A204.1 (cell line): Measurements from ENCODE around the gene GATA6.

Source experiments
- FAIRE-seq: peaks from 2 replicates; lab custom pipeline; 2012; peaks lifted over from hg19 to GRCh38; lab: Jason Lieb, UNC

GATA6 gene

GRCh38 chr18:22169011-22169888 is at the start of gene GATA6:
Gene GATA6 (plus strand): TSS chr18:22169589. CDS start chr18:22171145, 1,556 bp downstream.
- no peak for FAIRE-seq

- FAIRE-seq = no peak
Observed at GRCh38 chr18:22124970-22125369, 44.4 kb upstream of the GATA6 start.

DNA sequence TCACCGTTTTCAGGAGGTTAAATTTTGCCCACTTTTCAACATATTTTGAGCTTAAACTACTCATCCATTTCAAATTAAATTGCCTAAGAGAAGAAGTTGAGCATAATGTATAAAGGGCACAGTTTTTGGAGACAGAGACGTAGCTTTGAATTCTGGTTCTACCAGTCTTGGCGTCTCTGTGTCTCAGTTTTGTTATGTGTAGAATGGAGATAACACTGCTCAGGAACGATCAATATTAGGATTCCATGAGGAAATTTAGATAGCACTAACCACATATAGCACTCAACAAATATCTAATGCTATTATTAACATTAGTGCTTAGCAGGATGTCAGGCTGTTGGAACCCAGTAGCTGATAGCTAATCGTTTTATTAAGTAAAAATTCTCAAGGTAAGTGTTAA is 40.4 kb upstream of the GATA6 start:
- FAIRE-seq = no peak

DNA sequence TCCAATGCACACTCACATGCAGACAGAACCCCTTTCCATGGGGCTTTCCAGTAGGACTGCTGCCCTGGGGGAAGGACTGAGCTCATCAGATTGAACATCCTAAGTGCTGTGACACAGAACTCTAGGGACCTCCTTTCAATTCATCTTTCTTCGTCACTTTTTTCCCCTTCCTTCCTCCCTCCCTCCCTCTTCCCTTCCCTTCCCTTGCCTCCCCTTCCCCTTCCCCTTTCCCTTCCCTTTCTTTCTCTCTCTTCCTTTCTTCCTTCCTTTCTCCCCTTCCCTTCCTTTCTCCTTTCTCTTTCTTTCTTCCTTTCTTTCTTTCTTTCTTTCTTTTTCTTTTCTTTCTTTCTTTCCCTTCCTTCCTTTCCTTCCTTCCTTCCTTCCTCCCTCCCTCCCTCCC is 39.6 kb upstream of the GATA6 start:
- no peak for FAIRE-seq

DNA sequence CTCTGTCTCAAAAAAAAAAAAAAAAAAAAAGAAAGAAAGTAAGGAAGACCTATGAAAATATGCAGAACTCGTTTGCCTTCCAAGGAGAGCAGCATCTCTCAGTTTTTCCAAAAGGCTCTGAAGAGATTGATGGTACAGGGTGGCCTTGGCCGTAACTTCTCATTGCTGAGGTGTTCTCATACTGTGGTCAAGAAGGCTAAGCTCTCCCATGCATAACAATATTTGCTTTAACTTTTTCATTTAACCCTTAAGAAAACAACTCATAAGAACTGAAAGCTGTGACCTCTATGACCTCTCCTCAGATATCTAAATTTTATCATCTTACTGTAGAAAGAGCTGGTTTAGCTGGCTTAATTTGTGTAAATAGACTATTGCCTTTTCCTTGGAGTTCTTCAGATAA is 37.1 kb upstream of the GATA6 start:
- FAIRE-seq = no peak

- FAIRE-seq = no peak
Observed at GRCh38 chr18:22132763-22133162, 36.6 kb upstream of the GATA6 start.

DNA sequence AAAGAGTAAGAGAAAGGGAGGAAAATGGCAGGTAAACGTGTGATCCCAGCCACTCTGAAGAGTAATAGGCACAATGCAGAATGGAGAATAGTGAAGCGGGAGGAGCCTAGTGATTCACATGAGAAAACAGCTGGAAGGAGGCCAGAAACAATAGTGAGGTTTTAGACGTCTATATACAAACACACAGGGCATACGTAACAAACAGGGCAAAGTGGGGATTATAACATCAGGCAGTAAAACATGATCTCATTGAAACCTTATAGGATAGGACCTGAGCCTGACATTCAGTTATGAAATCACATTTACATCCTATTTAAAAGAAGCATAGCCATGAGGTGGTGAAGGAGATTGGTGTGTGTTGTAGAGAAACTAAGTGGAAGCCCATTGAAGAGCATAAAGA is 33.0 kb upstream of the GATA6 start:
- no peak for FAIRE-seq

GRCh38 chr18:22141211-22141610 is 28.2 kb upstream of the GATA6 start:
- FAIRE-seq = no peak

GRCh38 chr18:22143347-22144340 is 25.7 kb upstream of the GATA6 start:
- FAIRE-seq = no peak

DNA sequence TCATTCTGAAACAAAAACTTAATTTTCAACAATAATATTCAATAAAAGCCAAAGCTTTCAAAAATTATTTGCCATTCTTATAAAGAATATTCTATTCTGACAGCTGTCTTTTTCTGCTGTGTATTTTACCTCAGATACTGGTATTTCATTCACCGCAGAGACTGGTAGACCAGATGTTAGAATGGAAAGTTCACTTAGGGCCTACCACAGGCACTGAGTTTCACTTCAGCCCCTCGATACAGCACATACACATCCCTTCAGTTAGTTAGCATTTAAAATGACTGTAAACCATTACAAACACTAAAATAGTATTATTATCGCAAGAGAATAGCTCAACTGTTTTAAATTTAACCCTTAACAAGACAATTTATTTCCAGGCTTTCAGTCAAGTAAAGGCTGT is 24.2 kb upstream of the GATA6 start:
- no peak for FAIRE-seq

- no peak for FAIRE-seq
Observed at GRCh38 chr18:22149710-22150109, 19.7 kb upstream of the GATA6 start.

GRCh38 chr18:22152093-22152492 is 17.3 kb upstream of the GATA6 start:
- no peak for FAIRE-seq

DNA sequence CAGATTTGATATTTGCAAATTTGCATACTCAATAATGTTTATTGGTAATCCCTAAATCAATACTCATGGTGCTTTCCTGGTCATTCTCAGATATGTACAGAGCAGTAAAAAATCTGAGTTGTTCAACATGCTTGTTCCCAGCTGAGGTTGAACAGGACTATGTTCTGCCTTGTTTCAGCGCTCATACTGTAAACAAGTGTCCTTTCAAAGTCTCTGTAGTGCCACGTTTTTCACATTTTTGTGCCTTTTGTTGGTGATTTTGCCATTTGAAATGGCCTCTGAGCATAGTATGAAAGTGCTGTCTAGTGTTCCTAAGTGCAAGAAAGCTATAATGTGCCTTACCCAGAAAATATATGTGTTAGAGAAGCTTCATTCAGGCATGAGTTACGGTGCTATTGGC is 16.0 kb upstream of the GATA6 start:
- no peak for FAIRE-seq

GRCh38 chr18:22155584-22155983 is 13.8 kb upstream of the GATA6 start:
- no peak for FAIRE-seq

GRCh38 chr18:22159014-22159413 is 10.4 kb upstream of the GATA6 start:
- no peak for FAIRE-seq

DNA sequence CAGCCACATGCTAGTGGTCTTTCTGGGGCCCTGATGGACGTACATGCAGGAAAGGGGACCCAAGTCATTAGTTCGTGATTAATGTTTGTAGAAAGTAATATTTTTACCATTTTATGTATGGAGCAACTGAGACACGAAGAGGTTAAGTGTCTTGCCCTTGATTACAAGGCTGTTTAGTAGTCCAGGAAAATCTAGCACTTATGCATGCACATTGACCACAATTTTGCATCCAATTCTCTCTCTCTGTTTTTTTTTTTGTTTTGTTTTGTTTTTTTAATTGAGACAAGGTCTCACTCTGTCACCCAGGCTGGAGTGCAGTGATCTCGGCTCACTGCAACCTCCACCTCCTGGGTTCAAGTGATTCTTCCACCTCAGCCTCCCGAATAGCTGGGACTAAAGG is 8.3 kb upstream of the GATA6 start:
- no peak for FAIRE-seq

DNA sequence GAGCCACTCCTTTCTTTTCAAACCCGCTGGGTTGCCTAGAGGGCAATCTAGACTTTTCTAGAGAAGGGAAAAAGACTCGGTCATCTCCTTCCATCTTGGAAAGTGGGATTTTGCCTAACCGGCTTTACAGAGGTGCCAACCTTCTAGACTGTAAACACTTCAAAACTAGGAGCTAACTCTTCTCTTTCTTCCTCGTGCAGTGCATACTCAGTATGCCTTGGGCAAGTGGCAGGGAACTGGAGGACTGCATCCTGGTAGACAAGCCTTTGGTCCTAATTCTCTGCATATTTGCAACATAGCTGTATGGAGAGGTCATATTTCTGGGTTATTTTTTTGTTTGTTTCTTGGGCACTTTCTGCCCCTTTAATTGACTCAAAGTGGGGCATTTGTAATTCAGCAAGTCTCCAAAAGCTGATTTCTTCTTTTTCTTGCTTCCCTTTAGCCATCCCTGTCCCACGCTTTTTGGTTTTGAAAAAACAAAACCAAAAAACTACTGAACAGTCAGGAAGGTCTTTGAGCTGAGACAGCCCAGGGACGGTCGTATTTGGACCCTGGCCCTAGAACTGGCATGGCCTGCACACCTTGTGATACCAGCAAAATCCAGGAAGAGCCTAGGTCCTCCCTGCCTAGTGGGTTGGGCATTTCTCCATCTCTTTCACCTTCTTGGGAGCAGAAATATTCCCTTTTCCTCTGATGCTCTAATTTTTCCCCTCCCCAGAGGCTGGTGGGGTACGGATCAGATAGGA is 5.8 kb upstream of the GATA6 start:
- FAIRE-seq = no peak

- FAIRE-seq = no peak
Observed at GRCh38 chr18:22164337-22165048, 4.9 kb upstream of the GATA6 start.

GRCh38 chr18:22165049-22165602 is 4.3 kb upstream of the GATA6 start:
- FAIRE-seq = no peak

DNA sequence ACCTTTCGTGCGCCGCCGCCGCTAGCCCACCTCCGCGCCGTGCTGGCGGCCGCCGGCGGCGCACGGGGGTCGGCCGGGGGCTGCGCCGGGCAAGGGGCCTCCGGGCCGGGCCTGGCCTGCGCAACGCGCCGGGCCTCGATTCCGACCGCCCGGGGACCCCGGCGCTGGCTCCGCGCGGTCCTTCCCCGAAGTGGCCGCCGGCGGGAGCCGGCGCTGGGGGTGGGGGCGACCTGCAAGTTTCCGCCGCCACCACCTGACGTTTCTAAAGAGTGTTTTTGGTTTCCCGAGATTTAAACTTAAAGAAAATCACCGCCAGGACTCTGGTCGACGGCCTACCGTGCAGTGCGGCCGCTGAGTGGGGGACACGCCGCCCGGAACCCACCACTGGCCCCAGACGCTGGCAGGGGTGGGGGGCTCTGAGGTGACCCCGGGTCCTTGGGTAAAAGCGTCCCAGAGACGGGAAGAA is 3.8 kb upstream of the GATA6 start:
- FAIRE-seq = no peak
